Thyroid gland (tissue), 4 donors: ENCODE measurements around the gene CCSAP. TPM values are rescaled to one million over a fixed set of nuclear protein-coding genes. Genes with fewer than 3 reads are reported as not detected.

Experiments
- DNase-seq, 2 donors: peaks; one replicate each; pipeline ENCODE4 v3.0.0-alpha.2; 2019
- H3K27ac ChIP-seq, 3 donors: fragments of 200-600 bp; sonication (generic); 1 replicate in 2 of 3; 2 replicates in 1 of 3; pipeline ENCODE4 v1.5.1; 2016 to 2019; ENCODE audit warnings: mild to moderate bottlenecking in 1 of 3, moderate library complexity in 1 of 3
- H3K27me3 ChIP-seq: fragments of 200-600 bp; sonication (generic); one replicate; pipeline ENCODE4 v1.5.1; 2019
- H3K36me3 ChIP-seq, 2 donors: fragments of 200-600 bp; sonication (generic); one replicate each; pipeline ENCODE4 v1.5.1; 2016 to 2019
- H3K4me1 ChIP-seq, 2 donors: fragments of 200-600 bp; sonication (generic); one replicate each; pipeline ENCODE4 v1.5.1; 2017 to 2019
- H3K4me3 ChIP-seq, 3 donors: fragments of 200-600 bp; sonication (generic); replicated peaks in 1 of 3; 1 replicate in 2 of 3; 2 replicates in 1 of 3; pipeline ENCODE4 v1.5.1; 2016; ENCODE audit warnings: mild to moderate bottlenecking in 1 of 3
- H3K9me3 ChIP-seq: fragments of 200-600 bp; sonication (generic); one replicate; pipeline ENCODE4 v1.5.1; 2017
- CTCF ChIP-seq, 6 experiments: fragments of 200-600 bp in 3 of 6; fragments of 450-650 bp in 3 of 6; sonication (generic) in 3 of 6; IDR thresholded peaks; one replicate each; pipeline ENCODE4 v1.5.1; 2016 to 2019; ENCODE audit warnings: antibody characterized with exemption in 6 of 6, mild to moderate bottlenecking in 2 of 6, inconsistent platforms in 1 of 6, moderate library complexity in 1 of 6
- POLR2A ChIP-seq, 2 donors: fragments of 450-650 bp; IDR thresholded peaks; one replicate each; pipeline ENCODE4 v1.6.1; 2017; ENCODE audit warnings: antibody characterized with exemption in 2 of 2, mild to moderate bottlenecking in 2 of 2, moderate library complexity in 1 of 2
- WGBS, 2 donors: methylation state at CpG; one replicate each; pipeline ENCODE4 v1.1.5; 2017; 5-methylcytosine and 5-hydroxymethylcytosine counted together
- intact Hi-C: fragments of 100-400 bp; cut with DNase I; formaldehyde crosslinking; loops from one replicate; pipeline ENCODE4 v1.15.1; 2023
- total RNA-seq, 4 donors: library from RNA; depleted of rRNA; stranded (reverse); fragments of >200 nt; gene quantifications; one replicate each; pipeline ENCODE4 v1.2.3, GENCODE V29; 2016

The CCSAP gene
- 1 to 10 TPM; 2.1 to 3.6 (median 2.9) TPM for total RNA-seq

GRCh38 chr1:229342656-229343569 is at the start of gene CCSAP:
Gene CCSAP, minus strand, starts transcription at chr1:229343047. Its CDS starts 582 bp downstream, at chr1:229342465.
- Histone ChIP-seq H3K4me3 (peak within 1 kb of the TSS; percentile 78 to 86 (median 83)), H3K4me1 (peaks cover 0 to 9% of the 10 kb centered on the region in 2 donors), H3K36me3 (no peaks in the 10 kb centered on the region), H3K9me3 (no peaks in the 10 kb centered on the region), H3K27me3 (no peaks in the 10 kb centered on the region), H3K27ac (peak within 1 kb of the TSS; percentile 69 to 70 (median 70))
- DNase-seq, result peak; percentile 47 to 58
- WGBS, 2 donors, result 0% methylated on average over 22 to 29 of the region's 83 CpGs
- intact Hi-C loops, result loop anchor here (10.0 kb wide), 1 partner anchor 88 kb away; no protein-coding TSS in a partner anchor
- TF ChIP-seq POLR2A (IDR thresholded peaks at IDR 0.05), result peak in 1 of 2 donors; percentile 55
- TF ChIP-seq CTCF (IDR thresholded peaks at IDR 0.05), result no peak

GRCh38 chr1:229390130-229390529 is 47.3 kb upstream of the CCSAP start:
- Histone ChIP-seq H3K4me1 (no peaks in the 10 kb centered on the region), H3K9me3 (no peaks in the 10 kb centered on the region), H3K4me3 (no peak overlapping the region), H3K27me3 (no peaks in the 10 kb centered on the region), H3K36me3 (no peaks in the 10 kb centered on the region), H3K27ac (no peak overlapping the region)
- no peak for DNase-seq
- intact Hi-C loops, result no loop called here
- TF ChIP-seq POLR2A (IDR thresholded peaks at IDR 0.05) (no peak), CTCF (IDR thresholded peaks at IDR 0.05) (no peak)
- 90 to 91% methylated on average over 7 of the region's 7 CpGs for WGBS, 2 donors

GRCh38 chr1:229388897-229389580 is 46.2 kb upstream of the CCSAP start:
- Histone ChIP-seq H3K27ac (no peak overlapping the region), H3K36me3 (no peaks in the 10 kb centered on the region), H3K4me3 (no peak overlapping the region), H3K27me3 (no peaks in the 10 kb centered on the region), H3K9me3 (no peaks in the 10 kb centered on the region), H3K4me1 (no peaks in the 10 kb centered on the region)
- 81 to 83% methylated on average over 7 of the region's 7 CpGs for WGBS, 2 donors
- intact Hi-C loops, result no loop called here
- no peak for DNase-seq
- TF ChIP-seq POLR2A (IDR thresholded peaks at IDR 0.05) (no peak), CTCF (IDR thresholded peaks at IDR 0.05) (no peak)

- WGBS, 2 donors, result 71 to 74% methylated on average over 8 of the region's 8 CpGs
- no peaks in the 10 kb centered on the region for H3K4me1 ChIP-seq
- no peaks in the 10 kb centered on the region for H3K36me3 ChIP-seq
- no peak overlapping the region for H3K27ac ChIP-seq
- no peak for TF ChIP-seq CTCF (IDR thresholded peaks at IDR 0.05)
- TF ChIP-seq POLR2A (IDR thresholded peaks at IDR 0.05), result no peak
- intact Hi-C loops, result no loop called here
- H3K4me3 ChIP-seq, result no peak overlapping the region
- no peak for DNase-seq
- H3K9me3 ChIP-seq, result no peaks in the 10 kb centered on the region
- no peaks in the 10 kb centered on the region for H3K27me3 ChIP-seq
Observed at GRCh38 chr1:229385853-229386456, 43.1 kb upstream of the CCSAP start.
